ENCODE data around the gene PPFIA3. TPM values are rescaled to one million over a fixed set of nuclear protein-coding genes. Genes with fewer than 3 reads are reported as not detected.

Gene PPFIA3
- total RNA-seq, 1 experiment from 2014 or later = 28.1 TPM

DNA sequence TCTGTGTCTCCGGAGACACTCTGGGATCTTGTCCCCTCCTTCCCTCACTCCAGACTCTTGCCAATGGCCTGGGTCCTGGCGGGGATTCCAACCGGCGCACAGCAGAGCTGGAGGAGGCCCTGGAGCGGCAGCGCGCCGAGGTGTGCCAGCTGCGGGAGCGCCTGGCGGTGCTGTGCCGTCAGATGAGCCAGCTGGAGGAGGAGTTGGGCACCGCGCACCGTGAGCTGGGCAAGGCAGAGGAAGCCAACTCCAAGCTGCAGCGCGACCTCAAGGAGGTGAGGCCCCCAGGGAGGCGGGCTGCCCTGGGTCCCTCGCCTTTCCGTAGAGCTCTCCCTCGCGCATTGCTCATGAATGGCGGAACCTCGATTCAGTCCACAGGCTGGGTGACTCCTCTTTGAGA is 11.0 kb downstream of the PPFIA3 start:
- ATAC-seq = no peak
- no peak for DNase-seq (ENCODE audit: low read depth, low spot score)
- Histone ChIP-seq H2AFZ (ENCODE audit: low read depth, low read length, poor library complexity, severe bottlenecking) (no peak overlapping the region), H3K4me2 (ENCODE audit: low read length) (no peak overlapping the region), H3K36me3 (ENCODE audit: control insufficient read depth in 1 of 2, insufficient read depth in 2 of 2, low read length in 2 of 2) (peaks cover 0 to 15% of the 10 kb centered on the region in 2 experiments; a peak in 2 of 4 replicates), H3K79me2 (ENCODE audit: insufficient read depth, low read length) (no peaks in the 10 kb centered on the region), H3K4me3 (replicated peaks in 1 of 2; ENCODE audit: low read depth in 1 of 2, low read length in 2 of 2) (no peak overlapping the region), H3K9me3 (ENCODE audit: control insufficient read depth in 1 of 2, insufficient read depth in 1 of 2, low read depth in 1 of 2, low read length in 2 of 2) (no peaks in the 10 kb centered on the region), H3K4me1 (ENCODE audit: control insufficient read depth in 1 of 2, insufficient read depth in 2 of 2, low read length in 2 of 2) (peaks cover 12 to 28% of the 10 kb centered on the region in 2 experiments), H3K27me3 (ENCODE audit: insufficient read depth, low read length) (no peaks in the 10 kb centered on the region), H4K20me1 (ENCODE audit: insufficient read depth) (no peaks in the 10 kb centered on the region), H3K9ac (ENCODE audit: low read length) (no peak overlapping the region), H3K27ac (ENCODE audit: low read depth, low read length) (no peak overlapping the region; the same call in 1 of the 2 replicates), H3K9me2 (ENCODE audit: insufficient read depth) (no peaks in the 10 kb centered on the region)
- BruUV-seq (replicated peaks) = no TSS peak
- TF ChIP-seq RAD21 (IDR thresholded peaks at IDR 0.05; ENCODE audit: low read depth) (no peak), EGR1 (IDR thresholded peaks at IDR 0.05; ENCODE audit: low read depth) (no peak), SRF (IDR thresholded peaks at IDR 0.05; ENCODE audit: low read depth) (no peak), CEBPB (IDR thresholded peaks at IDR 0.05; ENCODE audit: low read depth) (no peak), ZNF274 (IDR thresholded peaks at IDR 0.05; ENCODE audit: low read depth, low read length) (no peak), ZFX (IDR thresholded peaks at IDR 0.05) (no peak), POLR2A (IDR thresholded peaks at IDR 0.05; ENCODE audit: borderline replicate concordance, extremely low read depth, insufficient read depth, insufficient read length) (no peak), EZH2 (IDR thresholded peaks at IDR 0.05) (no peak), CBX3 (IDR thresholded peaks at IDR 0.05; ENCODE audit: low read depth) (no peak), JUND (IDR thresholded peaks at IDR 0.05) (no peak), ELF1 (IDR thresholded peaks at IDR 0.05; ENCODE audit: borderline replicate concordance, low read depth) (no peak)
- TF ChIP-seq, protein P1, sequence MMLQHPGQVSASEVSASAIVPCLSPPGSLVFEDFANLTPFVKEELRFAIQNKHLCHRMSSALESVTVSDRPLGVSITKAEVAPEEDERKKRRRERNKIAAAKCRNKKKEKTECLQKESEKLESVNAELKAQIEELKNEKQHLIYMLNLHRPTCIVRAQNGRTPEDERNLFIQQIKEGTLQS (IDR thresholded peaks at IDR 0.05) = no peak
- TF ChIP-seq, protein P2, sequence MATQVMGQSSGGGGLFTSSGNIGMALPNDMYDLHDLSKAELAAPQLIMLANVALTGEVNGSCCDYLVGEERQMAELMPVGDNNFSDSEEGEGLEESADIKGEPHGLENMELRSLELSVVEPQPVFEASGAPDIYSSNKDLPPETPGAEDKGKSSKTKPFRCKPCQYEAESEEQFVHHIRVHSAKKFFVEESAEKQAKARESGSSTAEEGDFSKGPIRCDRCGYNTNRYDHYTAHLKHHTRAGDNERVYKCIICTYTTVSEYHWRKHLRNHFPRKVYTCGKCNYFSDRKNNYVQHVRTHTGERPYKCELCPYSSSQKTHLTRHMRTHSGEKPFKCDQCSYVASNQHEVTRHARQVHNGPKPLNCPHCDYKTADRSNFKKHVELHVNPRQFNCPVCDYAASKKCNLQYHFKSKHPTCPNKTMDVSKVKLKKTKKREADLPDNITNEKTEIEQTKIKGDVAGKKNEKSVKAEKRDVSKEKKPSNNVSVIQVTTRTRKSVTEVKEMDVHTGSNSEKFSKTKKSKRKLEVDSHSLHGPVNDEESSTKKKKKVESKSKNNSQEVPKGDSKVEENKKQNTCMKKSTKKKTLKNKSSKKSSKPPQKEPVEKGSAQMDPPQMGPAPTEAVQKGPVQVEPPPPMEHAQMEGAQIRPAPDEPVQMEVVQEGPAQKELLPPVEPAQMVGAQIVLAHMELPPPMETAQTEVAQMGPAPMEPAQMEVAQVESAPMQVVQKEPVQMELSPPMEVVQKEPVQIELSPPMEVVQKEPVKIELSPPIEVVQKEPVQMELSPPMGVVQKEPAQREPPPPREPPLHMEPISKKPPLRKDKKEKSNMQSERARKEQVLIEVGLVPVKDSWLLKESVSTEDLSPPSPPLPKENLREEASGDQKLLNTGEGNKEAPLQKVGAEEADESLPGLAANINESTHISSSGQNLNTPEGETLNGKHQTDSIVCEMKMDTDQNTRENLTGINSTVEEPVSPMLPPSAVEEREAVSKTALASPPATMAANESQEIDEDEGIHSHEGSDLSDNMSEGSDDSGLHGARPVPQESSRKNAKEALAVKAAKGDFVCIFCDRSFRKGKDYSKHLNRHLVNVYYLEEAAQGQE (IDR thresholded peaks at IDR 0.05; ENCODE audit: low read depth) = no peak
- TF ChIP-seq, protein P3, sequence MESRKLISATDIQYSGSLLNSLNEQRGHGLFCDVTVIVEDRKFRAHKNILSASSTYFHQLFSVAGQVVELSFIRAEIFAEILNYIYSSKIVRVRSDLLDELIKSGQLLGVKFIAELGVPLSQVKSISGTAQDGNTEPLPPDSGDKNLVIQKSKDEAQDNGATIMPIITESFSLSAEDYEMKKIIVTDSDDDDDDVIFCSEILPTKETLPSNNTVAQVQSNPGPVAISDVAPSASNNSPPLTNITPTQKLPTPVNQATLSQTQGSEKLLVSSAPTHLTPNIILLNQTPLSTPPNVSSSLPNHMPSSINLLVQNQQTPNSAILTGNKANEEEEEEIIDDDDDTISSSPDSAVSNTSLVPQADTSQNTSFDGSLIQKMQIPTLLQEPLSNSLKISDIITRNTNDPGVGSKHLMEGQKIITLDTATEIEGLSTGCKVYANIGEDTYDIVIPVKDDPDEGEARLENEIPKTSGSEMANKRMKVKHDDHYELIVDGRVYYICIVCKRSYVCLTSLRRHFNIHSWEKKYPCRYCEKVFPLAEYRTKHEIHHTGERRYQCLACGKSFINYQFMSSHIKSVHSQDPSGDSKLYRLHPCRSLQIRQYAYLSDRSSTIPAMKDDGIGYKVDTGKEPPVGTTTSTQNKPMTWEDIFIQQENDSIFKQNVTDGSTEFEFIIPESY (IDR thresholded peaks at IDR 0.05; ENCODE audit: extremely low read depth, insufficient replicate concordance, low read length) = no peak
- RAD21 ChIA-PET (ENCODE audit: low non-redundant PET in 1 of 2, low total read pairs in 2 of 2, uncharacterized antibody in 2 of 2, unreplicated experiment in 2 of 2) = no interaction called here
- CTCF ChIA-PET = interaction anchor here (1.7 kb wide), 1 partner anchor 16 kb away, joined by 6 read pairs; no protein-coding TSS in a partner anchor
- POLR2A ChIA-PET = no interaction called here
- intact Hi-C loops (cut with micrococcal nuclease) = no loop called here
